PFSK-1 (cell line): ENCODE measurements around the gene YLPM1.

Source experiments
- FOXP2 ChIP-seq: optimal IDR thresholded peaks from 2 replicates; pipeline ENCODE3; 2011; ENCODE audit warnings: borderline replicate concordance, control low read depth, inconsistent platforms; ENCODE audit not compliant: insufficient read depth; ENCODE audit errors: extremely low read length, extremely low read depth
- POLR2AphosphoS5 ChIP-seq: IDR thresholded peaks from 2 replicates; pipeline ENCODE4 v1.6.1; 2012; ENCODE audit warnings: low read depth, mild to moderate bottlenecking, control low read depth, low read length, moderate library complexity
- SIN3A ChIP-seq: IDR thresholded peaks from 2 replicates; pipeline ENCODE4 v1.6.1; 2012; ENCODE audit warnings: mild to moderate bottlenecking, low read length, moderate library complexity, borderline replicate concordance; ENCODE audit not compliant: insufficient read depth
- TAF1 ChIP-seq: IDR thresholded peaks from 2 replicates; pipeline ENCODE4 v1.6.1; 2012; ENCODE audit warnings: low read length, control low read depth, borderline replicate concordance; ENCODE audit not compliant: insufficient read depth
- TF ChIP-seq, protein P1 (sequence below), 2 experiments: IDR thresholded peaks; 2 replicates each; pipeline versions ENCODE4 v1.6.1 to v1.8.0; 2011 to 2012; ENCODE audit warnings: low read depth in 2 of 2, low read length in 2 of 2, control low read depth in 1 of 2, inconsistent platforms in 1 of 2, mild to moderate bottlenecking in 1 of 2, moderate library complexity in 1 of 2; ENCODE audit not compliant: insufficient read depth in 1 of 2

The YLPM1 gene

GRCh38 chr14:74863274-74863673 lies 100.2 kb downstream of the YLPM1 start:
- TF ChIP-seq SIN3A, result no peak
- no peak for TF ChIP-seq TAF1
- no peak for TF ChIP-seq POLR2AphosphoS5
- TF ChIP-seq FOXP2, result no peak
- TF ChIP-seq, protein P1, sequence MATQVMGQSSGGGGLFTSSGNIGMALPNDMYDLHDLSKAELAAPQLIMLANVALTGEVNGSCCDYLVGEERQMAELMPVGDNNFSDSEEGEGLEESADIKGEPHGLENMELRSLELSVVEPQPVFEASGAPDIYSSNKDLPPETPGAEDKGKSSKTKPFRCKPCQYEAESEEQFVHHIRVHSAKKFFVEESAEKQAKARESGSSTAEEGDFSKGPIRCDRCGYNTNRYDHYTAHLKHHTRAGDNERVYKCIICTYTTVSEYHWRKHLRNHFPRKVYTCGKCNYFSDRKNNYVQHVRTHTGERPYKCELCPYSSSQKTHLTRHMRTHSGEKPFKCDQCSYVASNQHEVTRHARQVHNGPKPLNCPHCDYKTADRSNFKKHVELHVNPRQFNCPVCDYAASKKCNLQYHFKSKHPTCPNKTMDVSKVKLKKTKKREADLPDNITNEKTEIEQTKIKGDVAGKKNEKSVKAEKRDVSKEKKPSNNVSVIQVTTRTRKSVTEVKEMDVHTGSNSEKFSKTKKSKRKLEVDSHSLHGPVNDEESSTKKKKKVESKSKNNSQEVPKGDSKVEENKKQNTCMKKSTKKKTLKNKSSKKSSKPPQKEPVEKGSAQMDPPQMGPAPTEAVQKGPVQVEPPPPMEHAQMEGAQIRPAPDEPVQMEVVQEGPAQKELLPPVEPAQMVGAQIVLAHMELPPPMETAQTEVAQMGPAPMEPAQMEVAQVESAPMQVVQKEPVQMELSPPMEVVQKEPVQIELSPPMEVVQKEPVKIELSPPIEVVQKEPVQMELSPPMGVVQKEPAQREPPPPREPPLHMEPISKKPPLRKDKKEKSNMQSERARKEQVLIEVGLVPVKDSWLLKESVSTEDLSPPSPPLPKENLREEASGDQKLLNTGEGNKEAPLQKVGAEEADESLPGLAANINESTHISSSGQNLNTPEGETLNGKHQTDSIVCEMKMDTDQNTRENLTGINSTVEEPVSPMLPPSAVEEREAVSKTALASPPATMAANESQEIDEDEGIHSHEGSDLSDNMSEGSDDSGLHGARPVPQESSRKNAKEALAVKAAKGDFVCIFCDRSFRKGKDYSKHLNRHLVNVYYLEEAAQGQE (IDR thresholded peaks at IDR 0.05; ENCODE audit: insufficient read depth in 1 of 2, low read depth in 2 of 2, low read length in 2 of 2), result no peak

GRCh38 chr14:74864198-74864597 lies 101.1 kb downstream of the YLPM1 start:
- TF ChIP-seq SIN3A, result no peak
- TF ChIP-seq, protein P1 (IDR thresholded peaks at IDR 0.05; ENCODE audit: insufficient read depth in 1 of 2, low read depth in 2 of 2, low read length in 2 of 2), result no peak
- no peak for TF ChIP-seq TAF1
- TF ChIP-seq POLR2AphosphoS5, result no peak
- no peak for TF ChIP-seq FOXP2

GRCh38 chr14:74865156-74865555 lies 102.0 kb downstream of the YLPM1 start:
- TF ChIP-seq FOXP2 (no peak), SIN3A (no peak), POLR2AphosphoS5 (no peak), TAF1 (no peak)
- TF ChIP-seq, protein P1 (IDR thresholded peaks at IDR 0.05; ENCODE audit: insufficient read depth in 1 of 2, low read depth in 2 of 2, low read length in 2 of 2), result no peak

GRCh38 chr14:74866708-74867389 lies 103.7 kb downstream of the YLPM1 start:
- TF ChIP-seq SIN3A (no peak), TAF1 (no peak), POLR2AphosphoS5 (no peak)

DNA sequence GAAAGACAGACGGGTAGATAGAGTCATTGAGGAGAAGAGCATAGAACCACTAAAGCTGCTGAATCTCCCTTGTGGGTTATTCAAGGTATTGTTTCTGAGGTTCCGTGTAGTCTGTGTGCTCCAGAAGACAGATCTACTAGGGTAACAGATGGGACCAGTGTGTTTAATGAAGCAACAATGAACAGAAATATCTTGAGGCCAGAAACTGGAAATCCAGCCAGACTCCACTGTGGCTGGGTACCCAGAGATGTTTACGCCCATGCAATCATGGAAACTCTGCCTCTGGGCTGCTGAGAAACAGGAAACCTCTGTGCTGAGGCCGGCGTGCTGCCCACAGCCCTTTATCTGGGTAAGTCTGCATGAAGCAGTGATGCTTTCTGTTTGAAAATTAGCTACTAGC lies 104.6 kb downstream of the YLPM1 start:
- TF ChIP-seq, protein P1 (IDR thresholded peaks at IDR 0.05; ENCODE audit: insufficient read depth in 1 of 2, low read depth in 2 of 2, low read length in 2 of 2), result no peak
- TF ChIP-seq SIN3A (no peak), FOXP2 (no peak), TAF1 (no peak), POLR2AphosphoS5 (no peak)
